ENCODE data around the gene IQGAP1.

DNA sequence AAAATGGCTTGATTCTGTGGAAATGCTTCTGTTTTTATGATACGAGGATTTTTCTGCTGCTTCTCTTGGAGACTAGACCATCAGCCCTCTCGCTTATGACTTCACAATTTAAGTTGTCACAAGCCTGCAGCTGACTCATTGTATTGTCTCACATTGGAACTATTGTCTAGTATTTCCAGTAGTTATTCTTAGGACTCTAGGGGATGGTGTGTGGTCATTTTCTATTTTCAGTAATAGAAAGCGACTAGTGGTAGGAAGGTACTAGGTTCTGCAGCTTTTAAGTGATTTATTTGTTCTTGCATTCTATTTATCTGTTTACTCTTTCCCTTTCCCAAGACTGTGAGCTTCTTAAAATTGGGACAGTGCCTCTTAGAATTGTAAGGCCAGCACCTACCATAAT lies 75.3 kb downstream of the IQGAP1 start:
- TF ChIP-seq, protein P1, sequence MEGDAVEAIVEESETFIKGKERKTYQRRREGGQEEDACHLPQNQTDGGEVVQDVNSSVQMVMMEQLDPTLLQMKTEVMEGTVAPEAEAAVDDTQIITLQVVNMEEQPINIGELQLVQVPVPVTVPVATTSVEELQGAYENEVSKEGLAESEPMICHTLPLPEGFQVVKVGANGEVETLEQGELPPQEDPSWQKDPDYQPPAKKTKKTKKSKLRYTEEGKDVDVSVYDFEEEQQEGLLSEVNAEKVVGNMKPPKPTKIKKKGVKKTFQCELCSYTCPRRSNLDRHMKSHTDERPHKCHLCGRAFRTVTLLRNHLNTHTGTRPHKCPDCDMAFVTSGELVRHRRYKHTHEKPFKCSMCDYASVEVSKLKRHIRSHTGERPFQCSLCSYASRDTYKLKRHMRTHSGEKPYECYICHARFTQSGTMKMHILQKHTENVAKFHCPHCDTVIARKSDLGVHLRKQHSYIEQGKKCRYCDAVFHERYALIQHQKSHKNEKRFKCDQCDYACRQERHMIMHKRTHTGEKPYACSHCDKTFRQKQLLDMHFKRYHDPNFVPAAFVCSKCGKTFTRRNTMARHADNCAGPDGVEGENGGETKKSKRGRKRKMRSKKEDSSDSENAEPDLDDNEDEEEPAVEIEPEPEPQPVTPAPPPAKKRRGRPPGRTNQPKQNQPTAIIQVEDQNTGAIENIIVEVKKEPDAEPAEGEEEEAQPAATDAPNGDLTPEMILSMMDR (IDR thresholded peaks at IDR 0.05): no peak
- no peak for TF ChIP-seq POLR2A (IDR thresholded peaks at IDR 0.05)
